GM18507 (cell line): ENCODE results near the gene TANC1.
"Not testable (repeated sequence)": the region's sequence is repeated elsewhere in the genome, so short reads cannot be mapped to it uniquely, and the experiment has no call there.

Source experiments
- DNase-seq: peaks from one replicate; pipeline ENCODE4 v3.0.0; 2011; ENCODE audit warnings: low read depth; ENCODE audit not compliant: insufficient read length; ENCODE audit errors: extremely low spot score
- FAIRE-seq: peaks from 2 replicates; lab custom pipeline; 2011; peaks lifted over from hg19 to GRCh38; lab: Jason Lieb, UNC

TANC1 gene

GRCh38 chr2:159075727-159076126, 107.3 kb downstream of the TANC1 start:
- DNase-seq (no peak), FAIRE-seq (no peak)

- FAIRE-seq (no peak), DNase-seq (no peak)
Observed at GRCh38 chr2:159076241-159076640, 107.8 kb downstream of the TANC1 start.

GRCh38 chr2:159077869-159078268, 109.4 kb downstream of the TANC1 start:
- FAIRE-seq, result no peak

GRCh38 chr2:159078443-159078842, 110.0 kb downstream of the TANC1 start:
- DNase-seq (no peak), FAIRE-seq (no peak)

More at GRCh38 chr2:159077869-159078268, 109.4 kb downstream of the TANC1 start:
- no peak for DNase-seq

- DNase-seq, result no peak
- FAIRE-seq, result no peak
Observed at GRCh38 chr2:159080641-159081040, 112.2 kb downstream of the TANC1 start.

GRCh38 chr2:159082119-159082518, 113.7 kb downstream of the TANC1 start:
- no peak for FAIRE-seq
- no peak for DNase-seq

GRCh38 chr2:159084384-159085370, 116.2 kb downstream of the TANC1 start:
- FAIRE-seq, result no peak
- DNase-seq, result no peak

GRCh38 chr2:159086342-159086741, 117.9 kb downstream of the TANC1 start:
- no peak for FAIRE-seq
- DNase-seq, result no peak

GRCh38 chr2:159086826-159087225, 118.4 kb downstream of the TANC1 start:
- no peak for FAIRE-seq
- DNase-seq, result no peak

GRCh38 chr2:159088906-159089305, 120.5 kb downstream of the TANC1 start:
- FAIRE-seq (no peak), DNase-seq (no peak)

GRCh38 chr2:159089543-159089942, 121.1 kb downstream of the TANC1 start:
- FAIRE-seq, result no peak

GRCh38 chr2:159090514-159091201, 122.2 kb downstream of the TANC1 start:
- no peak for DNase-seq

More at GRCh38 chr2:159089543-159089942, 121.1 kb downstream of the TANC1 start:
- DNase-seq, result no peak

GRCh38 chr2:159091381-159091780, 122.9 kb downstream of the TANC1 start:
- DNase-seq (no peak), FAIRE-seq (no peak)

More at GRCh38 chr2:159090514-159091201, 122.2 kb downstream of the TANC1 start:
- peak; percentile 29 for FAIRE-seq

- no peak for DNase-seq
- FAIRE-seq, result peak; percentile 64
Observed at GRCh38 chr2:159091976-159092375, 123.5 kb downstream of the TANC1 start.

GRCh38 chr2:159093497-159093896, 125.1 kb downstream of the TANC1 start:
- FAIRE-seq (no peak), DNase-seq (no peak)

GRCh38 chr2:159094173-159094737, 125.8 kb downstream of the TANC1 start:
- no peak for FAIRE-seq

GRCh38 chr2:159095813-159096212, 127.4 kb downstream of the TANC1 start:
- FAIRE-seq (no peak), DNase-seq (no peak)

More at GRCh38 chr2:159094173-159094737, 125.8 kb downstream of the TANC1 start:
- no peak for DNase-seq

- not testable (repeated sequence) for FAIRE-seq, DNase-seq
Observed at GRCh38 chr2:159096302-159096855, 127.9 kb downstream of the TANC1 start.

GRCh38 chr2:159096901-159097300, 128.5 kb downstream of the TANC1 start:
- no peak for FAIRE-seq
- DNase-seq, result no peak

GRCh38 chr2:159098361-159098760, 129.9 kb downstream of the TANC1 start:
- DNase-seq (no peak), FAIRE-seq (no peak)
